Stimulated activated CD8-positive, alpha-beta memory T cell treated with anti-CD3 and anti-CD28 coated beads, Interleukin-15, amount 100 ng/mL, for 1 hour (primary cell): ENCODE measurements around the gene DENND11.
"Not testable (repeated sequence)": the region's sequence is repeated elsewhere in the genome, so short reads cannot be mapped to it uniquely, and the experiment has no call there.

Experiments used
- DNase-seq: peaks from one replicate; pipeline ENCODE4 v3.0.0-alpha.2; 2020; ENCODE audit warnings: low read depth

The DENND11 gene

GRCh38 chr7:141708351-141708750 lies 6.4 kb upstream of the DENND11 start, which contains the start of gene WEE2:
WEE2 (plus strand) TSS chr7:141708353; CDS start chr7:141708759, 406 bp downstream.
- DNase-seq: no peak

DNA sequence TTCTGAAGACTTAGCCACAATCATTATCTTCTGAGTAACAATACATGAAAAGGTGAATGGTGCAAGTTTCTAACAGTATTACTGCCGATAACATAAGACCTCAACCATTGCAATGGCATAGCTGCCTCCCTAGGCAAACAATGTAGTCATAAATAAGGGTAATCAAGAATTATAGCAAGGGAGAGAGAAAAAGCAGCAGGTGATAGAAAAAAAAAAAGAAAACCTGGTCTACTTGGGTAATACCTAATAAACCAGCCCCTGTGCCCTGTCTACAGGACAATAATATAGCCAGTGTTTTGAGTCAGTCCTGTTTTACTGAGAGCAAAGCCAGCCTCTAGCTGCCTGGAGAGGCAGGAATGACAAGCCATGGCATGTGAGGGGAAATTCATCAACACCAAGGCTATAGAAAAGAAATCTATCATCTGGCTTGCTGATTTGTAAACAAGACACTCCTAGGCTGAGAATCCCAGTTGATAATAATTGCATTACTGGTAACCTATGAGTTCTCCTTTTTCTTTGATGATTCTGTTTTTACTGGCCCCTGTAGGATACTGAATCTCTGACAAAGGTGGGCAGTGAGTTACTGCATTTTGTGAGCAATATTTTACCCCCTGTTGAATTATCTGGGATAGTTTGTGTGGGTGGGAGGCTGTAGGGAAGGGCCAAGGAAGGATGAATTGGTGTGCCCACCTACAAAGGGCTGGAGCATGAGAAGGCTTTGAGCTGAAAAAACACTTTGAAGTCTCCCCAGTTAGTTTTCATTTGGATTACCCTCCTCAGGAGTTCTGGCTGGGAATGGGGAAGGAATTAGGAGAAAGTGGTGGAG lies 4.5 kb upstream of the DENND11 start:
- DNase-seq: no peak

DNA sequence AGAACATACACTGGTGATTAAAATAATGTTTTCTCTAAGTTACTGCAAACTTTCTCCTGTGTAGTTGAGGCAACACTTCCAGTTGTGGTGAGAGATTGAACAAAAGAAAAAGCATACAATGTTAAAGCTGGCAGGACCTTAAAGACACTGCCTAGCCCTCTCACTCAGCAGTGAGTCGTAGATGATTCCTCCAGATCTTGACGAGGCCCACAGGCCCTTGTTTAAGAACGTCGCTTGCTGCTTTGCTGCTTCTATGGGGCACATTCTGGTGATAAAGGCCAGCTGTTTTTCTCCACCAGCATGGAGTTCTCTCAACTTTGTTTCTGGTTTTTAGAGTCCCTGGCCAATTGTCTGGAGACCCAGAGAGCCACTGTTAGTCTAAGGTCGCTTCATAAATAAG lies 2.8 kb upstream of the DENND11 start:
- no peak for DNase-seq

- no peak for DNase-seq
Observed at GRCh38 chr7:141704112-141704511, 2.1 kb upstream of the DENND11 start.

- DNase-seq: no peak
Observed at GRCh38 chr7:141702892-141703291, 926 bp upstream of the DENND11 start.

GRCh38 chr7:141701489-141702046 lies 398 bp downstream of the DENND11 start:
- peak; percentile 43 for DNase-seq

DNA sequence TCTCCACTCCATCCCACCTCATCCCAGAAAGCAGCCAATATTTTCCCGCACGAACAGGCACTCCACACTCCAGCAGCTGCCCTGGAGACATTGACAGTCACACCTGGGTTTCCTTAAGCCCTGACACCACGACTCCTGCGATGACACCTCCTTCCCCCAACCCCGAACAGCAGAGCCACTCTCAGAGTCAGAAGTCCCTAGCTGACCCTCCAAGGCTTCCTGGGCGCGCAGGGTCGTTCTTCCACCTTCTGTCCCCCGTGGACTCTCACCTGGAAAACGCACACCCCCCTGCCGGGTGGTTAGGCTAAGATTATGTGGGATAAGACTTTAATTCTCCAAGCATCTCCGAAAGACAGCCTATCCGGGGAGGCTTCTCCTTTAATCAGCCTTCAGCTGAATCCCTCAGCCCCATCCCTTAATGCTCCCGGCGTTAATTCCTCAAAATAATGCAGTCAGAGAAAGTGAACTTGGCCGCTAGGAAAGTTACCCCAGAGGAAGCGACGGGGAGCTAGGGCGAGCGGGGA lies 1.1 kb downstream of the DENND11 start:
- no peak for DNase-seq

DNA sequence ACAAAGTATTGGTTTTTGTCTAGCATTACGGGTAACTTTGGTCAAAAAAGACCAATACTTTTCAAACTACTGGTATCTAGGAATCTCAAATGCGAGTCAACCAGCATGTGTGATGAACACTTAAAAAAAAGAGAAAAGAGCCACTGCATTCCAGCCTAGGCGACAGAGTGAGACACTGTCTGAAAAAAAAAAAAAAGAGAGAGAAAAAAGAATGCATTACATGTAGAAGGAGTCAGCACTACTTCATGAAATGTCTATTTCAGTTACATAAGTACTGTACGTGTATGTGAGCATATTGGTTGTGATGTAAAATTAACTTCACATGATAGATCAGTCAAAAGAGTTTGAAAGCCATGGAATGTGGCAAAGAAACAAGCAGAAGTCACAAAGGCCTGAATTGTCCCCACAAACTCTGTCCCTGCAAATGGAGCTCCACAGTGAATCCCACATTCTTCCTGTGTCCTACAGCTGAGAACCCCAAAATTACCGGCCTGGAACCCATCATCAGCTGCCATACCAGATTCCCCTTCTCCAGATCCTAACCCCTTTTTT lies 1.6 kb downstream of the DENND11 start:
- no peak for DNase-seq

DNA sequence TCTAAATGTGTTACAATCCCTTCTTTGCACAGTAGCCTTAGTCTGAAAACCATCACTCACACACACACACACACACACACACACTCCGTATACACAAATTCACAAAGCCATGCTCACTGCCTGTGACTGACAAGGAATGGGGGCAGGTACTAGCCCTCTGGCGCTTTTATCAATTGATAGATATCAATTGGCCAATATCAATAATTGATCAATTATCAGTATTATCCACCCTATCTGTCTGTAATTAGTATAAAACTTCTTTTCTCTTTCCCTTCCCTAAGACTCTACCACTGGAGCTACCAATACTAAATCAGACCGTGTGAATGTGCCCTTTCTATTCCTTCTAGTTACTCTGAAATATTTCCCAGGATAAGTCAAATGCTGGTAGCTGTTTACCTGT lies 2.1 kb downstream of the DENND11 start:
- no peak for DNase-seq

DNA sequence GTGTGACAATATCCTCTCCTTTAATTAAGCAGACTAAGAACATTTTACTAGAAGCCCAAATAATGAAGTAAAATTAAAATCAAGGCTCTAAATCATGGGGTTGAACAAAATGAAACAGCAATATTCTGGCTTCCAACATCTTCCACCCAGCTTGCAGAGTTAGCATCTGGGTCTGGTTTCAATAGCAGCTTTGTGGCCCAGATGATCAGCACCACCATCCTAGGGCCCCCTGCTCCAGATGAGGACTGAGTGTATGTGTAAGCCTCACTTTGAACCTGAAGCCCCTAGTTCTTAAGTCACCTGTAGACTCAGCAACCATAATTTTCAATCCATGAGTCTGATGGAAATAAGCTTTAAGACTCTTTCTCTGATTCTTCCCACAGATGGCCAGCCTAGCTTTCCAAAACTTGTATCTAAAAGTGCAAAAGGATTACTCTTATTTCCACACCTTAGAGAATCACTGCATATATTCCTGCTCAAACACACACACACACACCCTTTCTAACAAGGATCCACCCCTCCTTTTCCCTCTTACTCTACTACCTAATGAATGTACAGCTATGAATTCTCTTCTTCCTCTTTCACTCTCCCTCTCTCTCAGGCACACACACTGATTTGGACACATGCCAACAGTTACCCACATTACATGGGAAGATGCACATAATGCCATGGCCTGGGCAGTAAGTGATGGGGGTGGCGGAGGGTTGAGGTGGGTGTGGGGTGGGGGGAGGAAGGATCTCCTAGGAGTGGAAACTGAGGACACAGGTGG lies 3.5 kb downstream of the DENND11 start:
- no peak for DNase-seq

DNA sequence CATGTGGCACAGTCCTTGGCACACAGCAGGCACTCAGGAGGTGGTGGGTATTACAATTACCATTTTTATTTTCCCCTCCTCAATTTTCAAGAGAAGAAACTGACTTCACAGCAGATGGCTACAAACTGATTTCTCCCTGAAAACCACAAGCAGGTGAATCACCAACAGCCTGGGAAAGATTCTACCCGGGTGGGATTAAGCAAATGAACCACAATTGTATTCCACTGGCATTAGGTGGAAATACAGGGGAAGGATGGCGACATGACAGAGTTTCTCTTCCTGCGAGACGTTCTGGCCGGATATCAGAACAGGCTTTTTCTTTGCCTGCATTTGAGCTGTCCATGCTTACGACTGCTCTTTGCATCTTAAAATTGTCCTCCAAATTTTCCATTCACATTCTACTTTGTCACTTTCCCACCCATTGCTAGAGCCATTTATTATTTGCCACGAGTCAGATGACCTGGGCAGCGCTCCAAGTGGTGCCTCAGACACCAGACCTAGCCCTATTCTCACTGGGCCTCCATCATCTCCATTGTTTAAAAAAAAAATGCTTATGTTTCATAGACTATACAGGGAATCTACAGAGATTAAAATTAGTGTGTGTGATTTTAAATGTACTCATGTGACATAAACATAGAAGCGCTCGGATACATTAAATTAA lies 4.6 kb downstream of the DENND11 start:
- no peak for DNase-seq

DNA sequence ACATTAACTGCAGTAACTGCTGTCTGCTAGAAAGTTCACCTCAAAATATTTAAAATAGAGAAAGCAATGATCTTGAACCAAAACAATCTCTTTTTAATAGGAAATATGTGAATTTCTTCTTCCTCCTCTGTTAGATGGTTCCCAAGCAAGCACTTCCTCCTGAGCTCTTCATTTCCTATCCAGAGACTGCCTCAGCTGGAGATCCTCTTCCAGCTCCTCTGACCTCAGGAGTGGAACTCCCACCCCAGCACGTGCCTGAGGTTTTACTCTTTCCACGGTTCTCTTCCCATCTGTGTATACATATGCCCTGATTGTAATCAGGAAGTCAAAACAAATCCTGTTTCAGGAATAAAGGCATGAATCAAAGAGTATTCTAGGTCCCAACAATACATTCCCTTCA lies 5.6 kb downstream of the DENND11 start:
- DNase-seq: no peak

DNA sequence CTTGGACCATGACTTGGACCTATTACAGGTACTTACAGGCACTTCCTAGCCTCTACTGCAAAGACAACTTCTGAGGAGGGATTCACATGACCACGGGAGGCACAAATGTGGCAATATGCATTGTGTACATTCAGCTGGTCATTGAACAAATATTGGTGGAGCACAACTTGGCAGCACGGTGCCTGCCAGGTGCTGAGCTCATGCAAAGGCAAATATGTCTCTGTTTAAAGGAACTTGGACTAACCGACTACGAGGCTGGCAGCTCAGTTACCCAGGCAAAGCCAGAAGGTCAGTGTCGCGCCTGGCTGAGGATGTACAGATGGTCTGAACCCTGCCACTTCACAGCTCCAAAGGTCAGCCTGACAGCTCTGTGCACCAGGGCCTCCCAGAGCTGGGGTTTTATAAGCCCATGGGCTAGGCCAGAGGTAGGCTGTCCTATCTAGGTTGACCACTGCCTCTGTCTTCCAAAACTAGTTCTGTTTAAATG lies 6.1 kb downstream of the DENND11 start:
- DNase-seq: no peak

DNA sequence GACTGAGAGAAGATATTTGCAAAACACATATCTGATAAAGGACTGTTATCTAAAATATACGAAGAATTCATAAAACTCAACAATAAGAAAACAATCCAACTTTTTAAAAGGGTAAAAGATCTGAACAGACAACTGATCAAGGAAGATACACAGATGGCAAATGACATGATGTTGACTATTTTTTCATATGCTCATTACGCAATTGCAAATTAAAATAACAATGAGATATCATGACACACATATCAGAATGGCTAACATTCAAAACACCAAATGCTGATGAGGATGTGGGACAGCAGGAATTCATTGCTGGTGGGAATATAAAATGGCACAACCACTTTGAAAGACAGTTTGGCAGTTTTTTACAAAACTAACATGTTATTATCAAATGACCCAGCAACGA lies 8.9 kb downstream of the DENND11 start:
- DNase-seq: no peak

- DNase-seq: no peak
Observed at GRCh38 chr7:141691961-141692360, 10.0 kb downstream of the DENND11 start.

DNA sequence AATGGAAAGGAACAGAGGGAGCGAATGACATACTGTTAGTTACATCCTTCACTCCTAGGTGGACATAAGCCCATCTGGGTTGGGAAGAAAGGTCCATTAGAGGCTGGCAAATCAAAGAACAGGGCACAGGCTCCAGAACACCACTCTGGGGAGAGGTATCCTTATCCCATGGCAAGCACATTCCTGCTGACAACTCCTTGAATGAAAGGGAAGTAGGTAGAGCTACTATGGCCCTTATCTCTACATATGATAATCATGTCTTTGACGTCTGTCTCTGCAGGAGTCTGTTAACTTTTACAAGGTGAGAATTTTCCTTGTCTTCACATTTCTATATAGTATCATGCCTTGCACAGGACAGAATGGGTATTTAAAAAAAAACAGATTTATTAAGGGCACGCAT lies 10.4 kb downstream of the DENND11 start:
- no peak for DNase-seq

GRCh38 chr7:141689072-141689825 lies 12.7 kb downstream of the DENND11 start:
- DNase-seq: not testable (repeated sequence)

DNA sequence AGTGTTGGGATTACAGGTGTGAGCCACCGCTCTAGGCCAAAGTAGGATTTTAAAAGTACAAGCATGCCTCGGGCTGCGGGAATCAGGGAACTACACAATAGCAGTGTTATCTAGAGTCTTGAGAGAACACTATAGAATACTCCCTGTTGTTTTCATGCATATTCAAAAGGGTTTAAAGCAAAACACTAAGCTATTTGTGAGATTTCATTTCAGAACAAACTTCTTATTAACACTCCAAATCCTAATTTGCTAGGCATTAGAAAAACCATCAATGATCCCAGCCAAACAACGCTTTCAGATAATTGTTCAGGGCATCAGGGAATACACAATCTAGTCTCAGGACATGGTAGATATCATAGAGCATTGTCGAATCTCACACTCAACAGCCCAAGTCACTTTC lies 13.9 kb downstream of the DENND11 start:
- DNase-seq: no peak

DNA sequence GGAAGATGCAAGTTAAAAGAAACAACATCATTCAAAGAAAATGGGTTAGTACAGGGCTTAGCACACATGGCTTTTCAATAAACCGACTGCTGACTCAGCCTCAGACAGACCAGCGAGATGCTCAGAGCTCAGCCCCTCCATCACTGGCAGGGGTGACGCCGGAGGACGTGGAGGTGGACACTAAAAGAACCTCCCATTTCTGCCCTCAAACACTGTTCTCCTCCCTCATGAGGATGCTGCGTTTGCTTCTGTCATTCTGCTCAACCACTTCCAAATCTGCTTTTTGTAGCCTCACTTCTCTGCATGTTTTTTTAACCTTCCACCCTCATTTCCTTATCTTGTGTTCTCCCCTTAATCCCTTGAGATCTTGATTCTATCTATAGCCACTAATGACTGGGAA lies 15.3 kb downstream of the DENND11 start:
- no peak for DNase-seq

DNA sequence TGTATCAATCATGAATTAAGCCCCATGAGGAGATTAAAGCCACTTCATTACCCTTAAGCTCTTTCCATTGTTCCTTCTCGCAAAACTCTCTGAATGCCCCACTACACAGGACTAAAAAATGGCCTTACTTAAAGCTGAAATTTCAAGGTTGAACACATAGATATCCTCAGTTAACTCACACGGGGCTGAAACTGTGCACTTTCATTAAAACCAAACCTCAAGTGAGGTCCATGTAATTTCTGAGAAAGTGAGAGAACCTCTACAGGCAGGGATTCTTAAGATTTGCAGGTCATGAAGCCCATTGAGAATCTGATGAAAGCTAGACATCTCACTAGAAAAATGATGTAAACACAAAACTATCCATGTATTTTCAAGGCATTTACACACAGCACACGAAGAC lies 15.9 kb downstream of the DENND11 start:
- no peak for DNase-seq
